Measurements from ENCODE around the gene PICK1.

DNA sequence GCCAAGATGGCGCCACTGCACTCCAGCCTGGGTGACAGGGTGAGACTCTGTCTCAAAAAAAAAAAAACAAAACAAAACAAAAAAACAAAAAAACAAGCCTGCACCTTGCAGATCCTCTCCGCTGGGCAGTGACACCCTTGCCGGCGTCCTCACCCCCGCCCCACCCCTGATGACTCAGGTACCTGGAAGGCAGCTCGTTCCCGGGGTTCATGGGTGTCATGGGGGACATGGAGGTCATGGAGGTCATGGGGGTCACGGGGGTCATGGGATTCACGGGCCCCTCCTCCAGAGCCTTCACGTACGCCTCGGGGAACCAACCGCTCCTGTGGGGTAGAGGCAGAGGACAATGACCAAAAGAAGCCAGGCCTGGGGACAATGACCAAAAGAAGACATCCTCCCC is 29.7 kb downstream of the PICK1 start:
- TF ChIP-seq YY1 (IDR thresholded peaks at IDR 0.05; ENCODE audit: insufficient read depth, insufficient read length) = no peak
- TF ChIP-seq ZNF274 (IDR thresholded peaks at IDR 0.05; ENCODE audit: low read depth, low read length) = no peak
- no peak for TF ChIP-seq SUZ12 (IDR thresholded peaks at IDR 0.05; ENCODE audit: extremely low read depth, insufficient read depth, insufficient read length)
